GM12892 (cell line): Measurements from ENCODE around the gene C7orf25.

Source experiments
- POLR2A ChIP-seq: IDR thresholded peaks from 2 replicates; pipeline ENCODE4 v1.6.1; 2011; ENCODE audit warnings: low read depth, low read length, control low read depth
- POLR2AphosphoS5 ChIP-seq: IDR thresholded peaks from 2 replicates; pipeline ENCODE4 v1.6.1; 2011; ENCODE audit warnings: low read depth, low read length, control low read depth
- TAF1 ChIP-seq: IDR thresholded peaks from 2 replicates; pipeline ENCODE4 v1.6.1; 2011; ENCODE audit warnings: low read depth, mild to moderate bottlenecking, control low read depth, low read length, borderline replicate concordance

DNA sequence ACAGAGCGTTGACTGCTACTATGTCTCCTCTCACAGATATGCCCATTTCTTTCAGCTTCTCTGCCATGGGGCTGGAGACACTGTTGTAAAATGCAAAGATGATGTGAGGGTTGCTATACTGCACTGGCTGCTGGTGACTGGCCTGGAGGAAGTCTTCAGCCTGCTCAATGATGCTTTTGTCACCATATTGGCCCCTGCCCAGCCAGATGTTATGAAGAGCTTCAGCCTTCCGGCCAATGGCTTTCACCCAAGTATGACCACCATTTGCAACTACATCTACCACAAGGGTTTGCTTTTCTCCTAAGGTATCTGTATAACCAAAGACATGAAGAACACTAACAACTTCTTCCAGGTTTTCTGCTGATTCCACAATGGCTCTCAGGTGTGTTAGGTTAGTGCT is 1.6 kb downstream of the C7orf25 start:
- no peak for TF ChIP-seq POLR2A
- TF ChIP-seq POLR2AphosphoS5, result no peak
- no peak for TF ChIP-seq TAF1
